D721Med (cell line): ENCODE results near the gene KCP.

Experiments
- DNase-seq: peaks from one replicate; pipeline ENCODE4 v3.0.0; 2011; ENCODE audit warnings: low spot score; ENCODE audit not compliant: insufficient read length
- FAIRE-seq: peaks from 2 replicates; lab custom pipeline; 2011; peaks lifted over from hg19 to GRCh38; lab: Jason Lieb, UNC
- TF ChIP-seq, protein P1 (sequence below): IDR thresholded peaks from 2 replicates; pipeline ENCODE4 v1.5.1; 2012; ENCODE audit warnings: mild to moderate bottlenecking, control low read depth; ENCODE audit not compliant: insufficient read depth; ENCODE audit errors: missing control alignments

Gene KCP

DNA sequence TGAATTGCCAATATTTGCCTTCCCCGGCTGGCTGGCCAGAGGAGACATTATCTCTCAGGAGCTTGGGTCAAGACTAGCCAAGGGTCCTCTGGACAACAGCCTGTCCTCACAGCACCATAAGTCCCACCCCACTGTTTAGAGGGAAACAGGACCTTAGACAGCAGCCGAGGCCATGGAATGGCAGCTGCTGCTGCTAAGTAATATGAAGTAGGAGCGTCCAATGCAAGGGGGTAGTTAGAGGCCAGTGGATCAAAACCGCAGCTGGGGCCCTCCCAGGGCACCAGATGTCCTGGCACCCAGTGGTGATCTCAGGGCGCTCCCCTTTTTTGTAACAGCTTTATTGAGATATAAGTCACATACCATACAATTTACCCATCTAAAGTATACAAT is 12.9 kb upstream of the KCP start:
- DNase-seq (no peak), FAIRE-seq (no peak)
- TF ChIP-seq, protein P1, sequence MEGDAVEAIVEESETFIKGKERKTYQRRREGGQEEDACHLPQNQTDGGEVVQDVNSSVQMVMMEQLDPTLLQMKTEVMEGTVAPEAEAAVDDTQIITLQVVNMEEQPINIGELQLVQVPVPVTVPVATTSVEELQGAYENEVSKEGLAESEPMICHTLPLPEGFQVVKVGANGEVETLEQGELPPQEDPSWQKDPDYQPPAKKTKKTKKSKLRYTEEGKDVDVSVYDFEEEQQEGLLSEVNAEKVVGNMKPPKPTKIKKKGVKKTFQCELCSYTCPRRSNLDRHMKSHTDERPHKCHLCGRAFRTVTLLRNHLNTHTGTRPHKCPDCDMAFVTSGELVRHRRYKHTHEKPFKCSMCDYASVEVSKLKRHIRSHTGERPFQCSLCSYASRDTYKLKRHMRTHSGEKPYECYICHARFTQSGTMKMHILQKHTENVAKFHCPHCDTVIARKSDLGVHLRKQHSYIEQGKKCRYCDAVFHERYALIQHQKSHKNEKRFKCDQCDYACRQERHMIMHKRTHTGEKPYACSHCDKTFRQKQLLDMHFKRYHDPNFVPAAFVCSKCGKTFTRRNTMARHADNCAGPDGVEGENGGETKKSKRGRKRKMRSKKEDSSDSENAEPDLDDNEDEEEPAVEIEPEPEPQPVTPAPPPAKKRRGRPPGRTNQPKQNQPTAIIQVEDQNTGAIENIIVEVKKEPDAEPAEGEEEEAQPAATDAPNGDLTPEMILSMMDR: no peak

DNA sequence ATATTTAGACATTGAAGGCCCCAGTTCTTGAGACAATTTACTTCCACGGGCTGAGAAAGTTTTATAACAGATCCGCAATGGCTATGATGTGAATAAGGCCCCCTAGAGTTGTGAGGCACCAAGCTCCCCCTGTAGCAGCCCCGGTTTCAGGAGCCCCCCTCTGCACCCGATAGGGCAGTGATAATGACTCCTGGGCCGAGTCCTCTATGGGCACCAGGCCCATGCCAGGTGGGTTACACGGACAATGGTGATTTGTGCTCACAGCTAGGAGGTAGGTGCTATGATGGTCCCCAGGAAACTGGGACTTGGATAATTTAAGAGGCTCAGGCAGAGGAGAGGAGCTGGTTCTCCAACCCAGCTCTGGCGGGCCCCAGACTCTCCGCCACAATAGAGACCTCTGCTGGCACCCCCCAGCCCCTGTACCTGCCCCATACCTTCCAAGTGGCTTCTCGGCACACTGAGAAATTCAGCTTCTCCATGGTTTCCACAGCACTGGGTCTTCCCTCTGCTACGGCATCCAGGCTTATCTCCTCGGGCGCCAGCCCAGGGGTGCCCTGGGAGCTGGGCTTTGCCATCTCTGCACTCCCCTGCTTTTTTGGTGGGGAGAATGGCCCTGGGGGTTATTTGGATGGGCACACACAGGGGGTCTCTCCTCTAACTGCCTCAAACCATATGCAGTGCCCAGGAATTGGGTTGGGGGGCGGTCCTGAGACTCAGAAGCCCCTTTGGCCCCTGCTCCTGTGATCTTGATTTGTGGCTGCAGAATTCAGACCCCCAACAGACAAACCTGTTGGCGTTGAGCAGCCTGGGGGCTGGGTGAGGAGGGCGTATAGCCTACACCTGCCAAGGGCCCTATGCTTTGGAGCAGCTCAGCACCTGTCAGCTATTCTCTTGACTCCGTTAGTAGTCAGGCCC is 12.2 kb upstream of the KCP start:
- FAIRE-seq (no peak), DNase-seq (no peak)
- TF ChIP-seq, protein P1: no peak

DNA sequence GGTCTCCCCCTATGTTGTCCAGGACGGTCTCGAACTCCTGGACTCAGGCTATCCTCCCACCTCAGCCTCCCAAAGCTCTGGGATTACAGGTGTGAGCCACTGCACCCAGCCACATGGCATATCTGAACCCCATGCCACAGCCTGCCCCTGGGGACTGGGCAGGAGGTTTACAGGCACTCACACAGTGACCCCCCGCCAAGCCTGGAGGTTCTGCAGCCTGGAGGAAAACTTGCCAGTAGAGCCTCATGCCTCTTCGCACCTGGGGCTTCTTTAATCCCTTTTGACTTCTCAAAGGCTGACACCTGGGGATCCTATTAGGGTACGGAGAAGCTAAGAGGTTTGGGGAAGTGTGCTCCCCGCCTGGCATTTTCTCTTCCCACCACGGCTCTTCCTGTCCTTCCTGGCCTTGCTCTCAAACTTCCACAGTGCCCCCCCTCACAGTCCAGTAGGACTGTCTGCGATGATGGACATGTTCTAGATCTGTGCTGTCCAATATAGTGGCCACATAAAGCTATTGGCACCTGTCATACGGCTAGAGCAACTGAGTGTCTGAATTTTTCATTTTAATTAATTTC is 11.4 kb upstream of the KCP start:
- TF ChIP-seq, protein P1: no peak
- FAIRE-seq (no peak), DNase-seq (no peak)

DNA sequence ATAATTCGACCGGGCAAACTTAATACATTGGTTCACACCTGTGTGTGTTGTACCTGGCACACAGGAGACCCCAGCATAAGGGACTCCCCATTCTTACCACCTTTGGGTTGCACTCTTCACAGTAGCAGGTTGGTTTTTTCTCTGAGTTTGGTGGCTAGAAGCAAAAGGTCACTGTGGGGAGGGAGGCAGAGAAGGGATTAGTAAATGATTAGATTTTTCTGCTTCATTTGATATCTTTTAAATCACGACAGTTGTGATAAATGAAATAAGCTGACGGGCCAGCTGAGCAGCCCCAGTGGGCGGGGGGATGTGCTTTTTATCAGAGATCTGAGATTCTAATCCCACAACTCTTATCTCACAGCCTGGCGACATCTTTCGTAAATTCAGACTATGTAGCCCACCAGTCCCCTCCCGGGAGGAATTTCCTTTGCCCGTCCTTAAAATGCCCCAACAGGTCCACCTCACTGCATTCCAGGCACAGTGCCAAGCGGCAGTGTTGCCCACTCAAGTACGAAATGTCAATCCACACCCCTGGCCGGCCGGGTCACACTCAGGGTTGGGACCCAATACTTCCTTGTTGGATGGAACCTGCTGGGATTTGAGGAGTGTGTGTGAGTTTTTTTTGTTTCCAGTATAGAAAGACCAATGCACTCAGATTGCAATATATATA is 10.5 kb upstream of the KCP start:
- DNase-seq (no peak), FAIRE-seq (no peak)

DNA sequence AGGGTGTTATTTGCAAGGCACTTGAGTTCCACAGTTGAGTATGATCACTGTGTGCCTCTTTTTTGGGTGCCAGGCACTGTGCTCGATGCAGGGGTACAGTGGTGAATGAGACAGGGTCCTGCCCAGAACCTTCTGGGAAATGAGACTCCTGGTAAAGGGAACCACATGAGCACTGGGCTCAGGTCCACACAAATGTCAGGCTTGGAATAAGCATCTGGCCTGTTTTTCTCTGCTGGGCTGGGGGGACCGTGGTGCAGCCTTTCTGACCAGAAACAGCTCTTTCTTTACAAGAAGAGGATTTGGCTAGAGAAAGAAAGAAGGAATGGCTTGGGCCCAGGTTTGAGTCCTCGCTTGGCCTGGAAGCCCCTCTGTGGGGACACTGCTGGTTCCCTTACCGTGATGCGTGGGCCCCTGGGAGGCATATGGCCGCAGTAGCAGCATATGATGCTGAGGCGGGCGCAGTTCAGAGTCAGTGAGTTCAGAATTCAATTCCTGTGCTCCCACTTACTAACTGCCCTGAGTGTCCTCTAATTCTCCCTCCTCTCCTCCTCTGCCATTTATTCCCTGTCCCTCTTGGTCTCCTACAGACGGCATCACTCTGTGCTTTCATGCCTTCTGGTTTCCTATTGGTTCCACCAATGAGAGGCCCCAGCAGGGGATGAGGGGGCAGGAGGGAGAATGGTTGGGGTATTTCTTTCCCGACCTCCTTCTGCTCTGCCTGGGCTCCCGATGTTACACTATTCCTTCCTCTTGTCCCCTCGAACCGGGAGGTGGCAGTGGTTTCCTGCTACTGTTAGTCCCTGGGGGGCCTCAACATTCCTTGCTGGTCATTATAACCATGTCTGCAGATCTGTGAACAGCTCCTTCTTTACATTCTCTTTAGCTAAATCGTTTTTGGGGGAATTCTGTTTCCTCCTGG is 9.6 kb upstream of the KCP start:
- no peak for FAIRE-seq
- TF ChIP-seq, protein P1: peak; percentile 2
- no peak for DNase-seq

More for the DNA sequence above, 10.5 kb upstream of the KCP start:
- TF ChIP-seq, protein P1: no peak

DNA sequence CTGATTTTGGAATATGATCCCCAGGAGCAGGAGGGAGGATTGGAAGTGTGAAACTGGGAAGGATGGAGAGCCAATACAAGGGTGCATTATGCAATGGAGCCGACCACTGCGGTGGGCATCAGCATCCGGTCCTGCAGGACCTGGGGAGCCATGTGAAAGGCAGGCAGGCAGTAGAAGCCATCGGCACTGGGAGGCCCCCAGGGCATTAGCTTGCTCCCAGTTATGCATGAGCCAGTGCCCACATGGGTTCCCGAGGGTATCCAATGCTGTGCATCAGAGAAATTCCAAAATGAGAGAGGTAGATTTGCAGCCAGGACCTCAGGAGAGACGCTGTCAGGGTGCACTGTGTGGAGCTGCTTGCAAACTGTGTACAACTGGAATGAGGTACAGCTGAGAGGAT is 8.7 kb upstream of the KCP start:
- DNase-seq (no peak), FAIRE-seq (no peak)
- TF ChIP-seq, protein P1: no peak
